Measurements from ENCODE around the gene RBM33. TPM values are rescaled to one million over a fixed set of nuclear protein-coding genes. Genes with fewer than 3 reads are reported as not detected.

Gene RBM33
- total RNA-seq, 2 experiments from 2014 or later = 65.5 to 66.3 TPM

- intact Hi-C loops (cut with micrococcal nuclease) = loop anchor here (5.0 kb wide), 5 partner anchors 348 to 1887 kb away; partner anchors contain the start of genes EN2, LMBR1 and NOM1
- H3K27ac Mint-ChIP-seq = no peak overlapping the region
- H3K4me1 Mint-ChIP-seq (ENCODE audit: low read depth) = peaks cover 28% of the 10 kb centered on the region
- H3K36me3 Mint-ChIP-seq (ENCODE audit: low read depth) = no peaks in the 10 kb centered on the region
- CTCF ChIA-PET = interaction anchor here (1.0 kb wide), 1 partner anchor 34 kb away, joined by 3 read pairs; no protein-coding TSS in a partner anchor
- H3K4me3 Mint-ChIP-seq = no peak overlapping the region
- no peaks in the 10 kb centered on the region for H3K9me3 Mint-ChIP-seq
- peaks cover 55% of the 10 kb centered on the region for H3K27me3 Mint-ChIP-seq (ENCODE audit: low read depth)
- no peak for DNase-seq
Observed at GRCh38 chr7:155805826-155806095, 161.3 kb downstream of the RBM33 start.

GRCh38 chr7:155806096-155806871 is 161.8 kb downstream of the RBM33 start:
- H3K36me3 Mint-ChIP-seq (ENCODE audit: low read depth) = no peaks in the 10 kb centered on the region
- peaks cover 55% of the 10 kb centered on the region for H3K27me3 Mint-ChIP-seq (ENCODE audit: low read depth)
- H3K4me1 Mint-ChIP-seq (ENCODE audit: low read depth) = peaks cover 31% of the 10 kb centered on the region
- no peak for DNase-seq
- no peak overlapping the region for H3K4me3 Mint-ChIP-seq
- H3K27ac Mint-ChIP-seq = no peak overlapping the region
- CTCF ChIA-PET = interaction anchor here (1.0 kb wide), 1 partner anchor 33 kb away, joined by 3 read pairs; no protein-coding TSS in a partner anchor
- H3K9me3 Mint-ChIP-seq = no peaks in the 10 kb centered on the region
- intact Hi-C loops (cut with micrococcal nuclease) = loop anchor here (5.0 kb wide), 5 partner anchors 349 to 1886 kb away; partner anchors contain the start of genes EN2, LMBR1 and NOM1

GRCh38 chr7:155807065-155807671 is 162.7 kb downstream of the RBM33 start:
- H3K9me3 Mint-ChIP-seq = no peaks in the 10 kb centered on the region
- no peak for DNase-seq
- no peak overlapping the region for H3K4me3 Mint-ChIP-seq
- peaks cover 61% of the 10 kb centered on the region for H3K27me3 Mint-ChIP-seq (ENCODE audit: low read depth)
- no peak overlapping the region for H3K27ac Mint-ChIP-seq
- H3K36me3 Mint-ChIP-seq (ENCODE audit: low read depth) = no peaks in the 10 kb centered on the region
- CTCF ChIA-PET = no interaction called here
- H3K4me1 Mint-ChIP-seq (ENCODE audit: low read depth) = peaks cover 39% of the 10 kb centered on the region
- intact Hi-C loops (cut with micrococcal nuclease) = loop anchor here (5.0 kb wide), 5 partner anchors 350 to 1885 kb away; partner anchors contain the start of genes EN2, LMBR1 and NOM1

DNA sequence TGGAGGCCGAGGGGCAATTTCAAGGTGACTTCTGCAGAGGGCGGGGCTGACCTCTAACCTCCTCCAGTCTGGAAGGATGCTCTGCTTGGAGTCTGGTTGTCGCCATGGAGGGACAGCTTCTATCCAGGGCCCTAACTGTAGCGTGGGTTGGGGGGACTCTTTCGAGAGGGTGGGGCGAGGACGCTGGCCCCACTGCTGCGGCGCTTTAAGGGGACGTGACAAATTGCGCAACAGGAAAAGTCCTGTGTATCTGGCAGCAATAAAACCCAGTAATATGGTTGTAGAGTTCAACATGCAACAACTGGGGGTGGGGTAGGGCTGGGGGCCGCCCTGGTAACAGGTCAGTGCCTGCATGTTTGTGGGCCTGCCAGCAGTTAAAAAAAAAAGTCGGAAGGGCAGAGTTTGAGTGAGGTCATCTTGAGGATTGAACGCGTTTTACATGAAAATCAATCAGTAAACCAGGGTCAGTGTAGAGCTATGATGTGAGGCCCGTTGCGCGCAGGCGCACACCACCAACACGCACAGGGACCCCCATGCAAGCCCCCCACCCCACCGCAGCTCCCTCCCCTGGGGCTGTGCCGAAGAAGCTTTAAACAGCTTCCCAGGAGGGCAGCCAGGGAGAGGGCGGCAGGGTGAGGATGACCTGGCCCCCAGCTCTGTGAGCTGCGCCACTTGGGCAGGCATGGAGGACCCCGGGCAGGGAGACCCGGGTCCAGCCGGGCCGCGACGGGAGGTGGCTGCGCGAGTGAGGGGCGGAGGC is 163.5 kb downstream of the RBM33 start:
- Mint-ChIP-seq H3K4me1 (ENCODE audit: low read depth) (peaks cover 40% of the 10 kb centered on the region), H3K4me3 (no peak overlapping the region), H3K36me3 (ENCODE audit: low read depth) (no peaks in the 10 kb centered on the region), H3K27me3 (ENCODE audit: low read depth) (peaks cover 66% of the 10 kb centered on the region), H3K9me3 (no peaks in the 10 kb centered on the region), H3K27ac (no peak overlapping the region)
- no peak for DNase-seq
- intact Hi-C loops (cut with micrococcal nuclease) = loop anchor here (5.0 kb wide), 5 partner anchors 351 to 1884 kb away; partner anchors contain the start of genes EN2, LMBR1 and NOM1
- CTCF ChIA-PET = no interaction called here

- CTCF ChIA-PET = no interaction called here
- DNase-seq = no peak
- intact Hi-C loops (cut with micrococcal nuclease) = loop anchor here (5.0 kb wide), 5 partner anchors 351 to 1884 kb away; partner anchors contain the start of genes EN2, LMBR1 and NOM1
- no peaks in the 10 kb centered on the region for H3K36me3 Mint-ChIP-seq (ENCODE audit: low read depth)
- no peak overlapping the region for H3K27ac Mint-ChIP-seq
- no peak overlapping the region for H3K4me3 Mint-ChIP-seq
- H3K27me3 Mint-ChIP-seq (ENCODE audit: low read depth) = peaks cover 67% of the 10 kb centered on the region
- no peaks in the 10 kb centered on the region for H3K9me3 Mint-ChIP-seq
- H3K4me1 Mint-ChIP-seq (ENCODE audit: low read depth) = peaks cover 37% of the 10 kb centered on the region
Observed at GRCh38 chr7:155808549-155809331, 164.3 kb downstream of the RBM33 start.

DNA sequence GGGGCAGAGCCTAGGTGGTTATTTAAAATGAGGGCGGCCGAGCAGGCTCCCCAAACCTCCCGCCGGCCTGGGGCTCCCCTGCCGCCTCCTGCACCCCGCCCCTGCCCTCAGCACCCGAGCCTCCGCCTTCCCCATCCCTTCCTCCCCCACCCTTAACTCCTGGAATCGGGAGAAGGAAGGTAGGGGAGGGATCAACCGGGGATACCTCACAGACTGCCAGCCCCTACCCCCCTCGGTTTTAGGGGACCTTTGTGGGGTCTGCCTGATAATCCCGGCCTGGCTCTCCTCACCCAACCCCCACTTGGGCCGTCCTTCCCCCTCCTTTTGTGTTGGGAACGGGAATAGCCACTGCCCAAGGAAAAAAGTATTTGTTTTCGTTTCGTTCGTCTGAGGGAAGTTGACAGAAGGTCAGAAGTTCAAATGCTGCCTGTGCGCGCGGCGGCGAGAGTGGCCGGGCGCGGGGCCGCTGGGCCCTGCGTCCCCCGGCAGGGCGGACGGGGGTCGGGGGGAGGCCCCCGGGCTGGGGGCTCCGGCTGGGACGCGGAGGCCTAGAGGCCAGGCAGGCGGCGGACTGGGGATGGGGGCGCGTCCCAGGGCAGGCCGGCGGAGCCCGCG is 165.0 kb downstream of the RBM33 start:
- Mint-ChIP-seq H3K36me3 (ENCODE audit: low read depth) (no peaks in the 10 kb centered on the region), H3K27ac (no peak overlapping the region), H3K4me3 (no peak overlapping the region), H3K4me1 (ENCODE audit: low read depth) (peaks cover 36% of the 10 kb centered on the region), H3K27me3 (ENCODE audit: low read depth) (peaks cover 70% of the 10 kb centered on the region), H3K9me3 (no peaks in the 10 kb centered on the region)
- CTCF ChIA-PET = no interaction called here
- no peak for DNase-seq
- intact Hi-C loops (cut with micrococcal nuclease) = loop anchor here (5.0 kb wide), 5 partner anchors 352 to 1883 kb away; partner anchors contain the start of genes EN2, LMBR1 and NOM1

DNA sequence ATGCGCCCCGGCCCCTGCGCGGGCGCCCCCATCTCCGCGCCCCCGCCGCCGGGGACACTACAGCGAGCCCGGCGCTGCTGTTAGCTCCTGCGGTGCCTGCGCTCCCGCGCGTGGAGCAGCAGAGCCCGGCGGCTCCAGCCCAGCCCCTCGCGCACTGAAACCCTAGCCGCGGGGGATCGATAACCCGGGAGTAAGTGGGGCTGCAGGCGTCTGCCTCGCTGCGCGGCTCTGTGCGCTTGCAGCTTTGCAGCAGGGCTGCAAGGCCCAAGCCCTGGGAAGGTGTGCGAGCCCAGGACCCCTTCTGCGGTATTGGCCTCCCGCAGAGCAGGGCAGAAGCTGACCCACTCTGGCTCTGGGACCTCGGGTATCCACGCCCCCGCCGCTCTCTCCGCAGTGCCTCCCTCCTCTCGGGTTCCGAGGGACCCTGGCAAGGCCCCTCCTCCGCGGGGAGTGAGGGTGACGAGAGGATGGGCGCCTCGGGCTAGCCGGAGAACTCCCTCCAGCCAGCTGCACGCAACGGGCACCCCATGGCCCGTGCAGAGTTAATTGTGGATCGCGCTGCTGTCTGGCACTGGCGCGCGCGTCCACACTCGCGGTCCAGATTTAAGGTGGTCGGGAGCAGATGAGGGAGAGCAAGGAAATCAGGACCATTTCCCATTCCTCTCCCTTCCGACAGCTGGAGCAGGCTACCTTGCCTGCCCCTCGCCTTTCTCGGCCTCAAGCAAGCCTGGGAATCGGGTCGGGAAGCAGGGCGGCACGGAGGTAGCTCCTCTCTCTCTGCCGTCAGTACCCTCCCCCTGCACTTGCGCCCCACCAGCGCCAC is 165.7 kb downstream of the RBM33 start:
- no peaks in the 10 kb centered on the region for H3K9me3 Mint-ChIP-seq
- peaks cover 69% of the 10 kb centered on the region for H3K27me3 Mint-ChIP-seq (ENCODE audit: low read depth)
- H3K4me3 Mint-ChIP-seq = no peak overlapping the region
- intact Hi-C loops (cut with micrococcal nuclease) = loop anchor here (2.0 to 10.0 kb wide), 8 partner anchors 335 to 1882 kb away; partner anchors contain the start of genes EN2, LMBR1, NOM1 and RNF32
- no peaks in the 10 kb centered on the region for H3K36me3 Mint-ChIP-seq (ENCODE audit: low read depth)
- peaks cover 36% of the 10 kb centered on the region for H3K4me1 Mint-ChIP-seq (ENCODE audit: low read depth)
- DNase-seq = no peak
- H3K27ac Mint-ChIP-seq = no peak overlapping the region
- CTCF ChIA-PET = no interaction called here

- intact Hi-C loops (cut with micrococcal nuclease) = loop anchor here (2.0 to 10.0 kb wide), 3 partner anchors 334 to 830 kb away; partner anchors contain the start of gene RNF32
- H3K9me3 Mint-ChIP-seq = no peaks in the 10 kb centered on the region
Observed at GRCh38 chr7:155810770-155811559, 166.5 kb downstream of the RBM33 start.

GRCh38 chr7:155811560-155811894 is 167.1 kb downstream of the RBM33 start:
- H3K9me3 Mint-ChIP-seq = no peaks in the 10 kb centered on the region
- H3K4me1 Mint-ChIP-seq (ENCODE audit: low read depth) = peaks cover 36% of the 10 kb centered on the region
- intact Hi-C loops (cut with micrococcal nuclease) = loop anchor here (2.0 to 10.0 kb wide), 3 partner anchors 333 to 829 kb away; partner anchors contain the start of gene RNF32
- no peak overlapping the region for H3K27ac Mint-ChIP-seq
- no peak for DNase-seq
- H3K4me3 Mint-ChIP-seq = no peak overlapping the region
- H3K27me3 Mint-ChIP-seq (ENCODE audit: low read depth) = peaks cover 68% of the 10 kb centered on the region
- no peaks in the 10 kb centered on the region for H3K36me3 Mint-ChIP-seq (ENCODE audit: low read depth)
- CTCF ChIA-PET = no interaction called here

More at GRCh38 chr7:155810770-155811559, 166.5 kb downstream of the RBM33 start:
- Mint-ChIP-seq H3K27ac (no peak overlapping the region), H3K4me3 (no peak overlapping the region), H3K36me3 (ENCODE audit: low read depth) (no peaks in the 10 kb centered on the region), H3K27me3 (ENCODE audit: low read depth) (peaks cover 73% of the 10 kb centered on the region), H3K4me1 (ENCODE audit: low read depth) (peaks cover 39% of the 10 kb centered on the region)
- DNase-seq = no peak
- CTCF ChIA-PET = no interaction called here

Measured in activated naive CD4-positive, alpha-beta T cell treated with anti-CD3 and anti-CD28 coated beads for 36 hours (primary cell).